A549 treated with CORT108297 at 1 μM for 4 hours (cell line): ENCODE results near the gene PSMA8. TPM values are rescaled to one million over a fixed set of nuclear protein-coding genes. Genes with fewer than 3 reads are reported as not detected.

Experiments
- total RNA-seq: library from RNA; stranded (reverse); fragments of 200-300 nt; extraction: Qiagen RNA extraction; gene quantifications from 5 replicates; pipeline ENCODE4 v1.2.3, GENCODE V29; 2022

PSMA8 gene
- not detected in 5 replicates for total RNA-seq

GRCh38 chr18:26133652-26134051 is at the start of gene PSMA8:
Gene PSMA8, plus strand, starts transcription at chr18:26133869. Its CDS starts 97 bp downstream, at chr18:26133966.

GRCh38 chr18:26090130-26091046 is 43.3 kb upstream of the PSMA8 start, which contains the start of gene SS18:
Gene SS18, minus strand, starts transcription at chr18:26090613. Its CDS starts 44 bp downstream, at chr18:26090569.

GRCh38 chr18:26226229-26227050 is 92.8 kb downstream of the PSMA8 start, which contains the start of gene TAF4B:
Gene TAF4B, plus strand, starts transcription at chr18:26226445. Its CDS starts 489 bp downstream, at chr18:26226934.

Other genes with a start within 250 kb of the PSMA8 start
- 45.8 to 57.8 TPM (median 52.3 TPM) in 5 replicates for gene SS18, start 43.3 kb upstream of the PSMA8 start, total RNA-seq
- 4.4 to 5.1 TPM (median 4.6 TPM) in 5 replicates for gene TAF4B, start 92.6 kb downstream of the PSMA8 start, total RNA-seq